HepG2 (cell line): ENCODE data around the gene CNTFR. TPM values are rescaled to one million over a fixed set of nuclear protein-coding genes. Genes with fewer than 3 reads are reported as not detected.

Experiments
- FOSL2 ChIP-seq: sonication (generic); formaldehyde crosslinking; IDR thresholded peaks from 2 replicates; pipeline ENCODE4 v1.4.0; 2020; ENCODE audit warnings: missing genetic modification reagents
- MED1 ChIP-seq: sonication (generic); formaldehyde crosslinking; IDR thresholded peaks from 2 replicates; pipeline ENCODE4 v1.4.0; 2020; ENCODE audit warnings: missing genetic modification reagents
- NBN ChIP-seq: fragments of 450-650 bp; conservative IDR thresholded peaks from 2 replicates; pipeline ENCODE4 v1.6.1; 2017
- SALL1 ChIP-seq: sonication (generic); formaldehyde crosslinking; IDR thresholded peaks from 2 replicates; pipeline ENCODE4 v1.8.0; 2022; ENCODE audit warnings: mild to moderate bottlenecking, missing genetic modification reagents
- SETDB1 ChIP-seq: sonication (generic); formaldehyde crosslinking; IDR thresholded peaks from 2 replicates; pipeline ENCODE4 v1.5.1; 2020; ENCODE audit warnings: missing genetic modification reagents, mild to moderate bottlenecking, borderline replicate concordance
- U2AF1 ChIP-seq: fragments of 200-400 bp; formaldehyde crosslinking; optimal IDR thresholded peaks from 2 replicates; pipeline ENCODE3; 2017; ENCODE audit warnings: mild to moderate bottlenecking, low read depth, low read length
- ZNF296 ChIP-seq: sonication (generic); formaldehyde crosslinking; conservative IDR thresholded peaks from 2 replicates; pipeline ENCODE4 v1.5.0; 2020; ENCODE audit warnings: mild to moderate bottlenecking, missing genetic modification reagents
- ZNF652 ChIP-seq: IDR thresholded peaks from 2 replicates; pipeline ENCODE4 v1.6.1; 2016; ENCODE audit warnings: low read depth, borderline replicate concordance
- ZNF878 ChIP-seq: sonication (generic); formaldehyde crosslinking; IDR thresholded peaks from 2 replicates; pipeline ENCODE4 v1.8.1; 2023; ENCODE audit warnings: mild to moderate bottlenecking, missing genetic modification reagents, moderate library complexity
- ZNF891 ChIP-seq: sonication (generic); formaldehyde crosslinking; IDR thresholded peaks from 2 replicates; pipeline ENCODE4 v1.5.0; 2020; ENCODE audit warnings: mild to moderate bottlenecking, missing genetic modification reagents
- polyA plus RNA-seq, 8 experiments: library from polyadenylated mRNA; depleted of rRNA in 3 of 8; stranded (reverse) in 7 of 8; unstranded in 1 of 8; fragments of >200 nt; fragmentation: Illumina TruSeq in 4 of 8; extraction: Trizol in 4 of 8; gene quantifications; 2 replicates each; pipeline versions ENCODE4 v1.2.1 to v1.2.3, GENCODE V29; 2011 to 2016; ENCODE audit warnings: low read depth in 4 of 8, missing spikeins in 1 of 8, mixed read lengths in 1 of 8; ENCODE audit not compliant: insufficient read depth in 1 of 8
- total RNA-seq, 5 experiments: library from RNA; depleted of rRNA; stranded (reverse); fragments of >200 nt; fragmentation: Illumina TruSeq; extraction: Trizol; gene quantifications; 2 replicates each; pipeline ENCODE4 v1.2.3, GENCODE V29; 2016; ENCODE audit warnings: low read depth in 1 of 5
- TF ChIP-seq, protein P1 (sequence below): sonication (generic); formaldehyde crosslinking; IDR thresholded peaks from 2 replicates; pipeline ENCODE4 v1.5.1; 2020; ENCODE audit warnings: mild to moderate bottlenecking, missing genetic modification reagents, borderline replicate concordance
- TF ChIP-seq, protein P2 (sequence below): sonication (generic); formaldehyde crosslinking; IDR thresholded peaks from 2 replicates; pipeline ENCODE4 v1.4.0; 2020; ENCODE audit warnings: missing genetic modification reagents
- TF ChIP-seq, protein P3 (sequence below): sonication (generic); formaldehyde crosslinking; IDR thresholded peaks from 2 replicates; pipeline ENCODE4 v1.8.0; 2022; ENCODE audit warnings: missing genetic modification reagents, mild to moderate bottlenecking, borderline replicate concordance
- TF ChIP-seq, protein P4 (sequence below): sonication (generic); formaldehyde crosslinking; IDR thresholded peaks from 2 replicates; pipeline ENCODE4 v1.5.1; 2020; ENCODE audit warnings: missing genetic modification reagents, mild to moderate bottlenecking, borderline replicate concordance

CNTFR gene
- total and polyA plus RNA-seq, 2 of the 13 experiments (the other 11 are each of a cell fraction or from before 2014, with no cell fraction given), result not detected

DNA sequence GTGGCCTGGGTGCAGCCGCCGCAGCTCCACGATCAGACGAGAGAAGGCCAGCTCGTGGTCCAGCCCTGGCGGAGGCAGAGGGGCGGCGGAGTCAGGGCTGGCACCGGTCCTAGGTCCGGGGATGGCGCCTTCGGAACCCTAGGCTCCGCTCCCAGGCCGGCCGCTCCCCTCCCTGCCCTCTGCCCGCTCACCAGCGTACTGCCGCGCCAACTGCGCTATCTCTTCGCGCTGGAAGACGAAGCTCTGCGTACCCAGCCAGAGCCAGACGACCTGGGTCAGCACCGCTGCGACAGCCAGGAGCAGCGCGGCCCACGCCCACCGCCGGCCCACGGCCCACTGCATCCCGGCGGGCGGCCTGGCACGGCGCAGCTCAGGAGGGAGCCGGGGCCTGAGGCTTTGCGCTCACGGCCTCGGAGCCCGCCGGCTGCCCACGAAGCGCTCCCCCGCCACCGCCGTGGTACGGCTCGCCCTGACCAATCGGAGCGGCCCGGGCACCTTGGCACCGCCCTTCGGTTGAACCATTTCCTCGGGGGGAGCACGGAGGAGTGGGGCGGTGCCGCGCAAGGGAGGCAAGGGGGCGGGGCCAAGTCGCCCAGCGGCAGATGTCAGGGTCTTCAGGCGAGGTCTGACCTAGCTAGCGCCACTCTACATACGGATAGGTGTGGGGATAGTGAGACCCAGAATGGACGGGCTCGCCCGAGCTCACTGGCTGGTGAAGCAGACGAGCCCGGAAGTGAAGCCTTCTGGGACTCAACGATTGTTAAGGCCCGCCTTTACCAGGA is 48.0 kb upstream of the CNTFR start, which contains the start of gene SIGMAR1 (continued):
- TF ChIP-seq, protein P1, sequence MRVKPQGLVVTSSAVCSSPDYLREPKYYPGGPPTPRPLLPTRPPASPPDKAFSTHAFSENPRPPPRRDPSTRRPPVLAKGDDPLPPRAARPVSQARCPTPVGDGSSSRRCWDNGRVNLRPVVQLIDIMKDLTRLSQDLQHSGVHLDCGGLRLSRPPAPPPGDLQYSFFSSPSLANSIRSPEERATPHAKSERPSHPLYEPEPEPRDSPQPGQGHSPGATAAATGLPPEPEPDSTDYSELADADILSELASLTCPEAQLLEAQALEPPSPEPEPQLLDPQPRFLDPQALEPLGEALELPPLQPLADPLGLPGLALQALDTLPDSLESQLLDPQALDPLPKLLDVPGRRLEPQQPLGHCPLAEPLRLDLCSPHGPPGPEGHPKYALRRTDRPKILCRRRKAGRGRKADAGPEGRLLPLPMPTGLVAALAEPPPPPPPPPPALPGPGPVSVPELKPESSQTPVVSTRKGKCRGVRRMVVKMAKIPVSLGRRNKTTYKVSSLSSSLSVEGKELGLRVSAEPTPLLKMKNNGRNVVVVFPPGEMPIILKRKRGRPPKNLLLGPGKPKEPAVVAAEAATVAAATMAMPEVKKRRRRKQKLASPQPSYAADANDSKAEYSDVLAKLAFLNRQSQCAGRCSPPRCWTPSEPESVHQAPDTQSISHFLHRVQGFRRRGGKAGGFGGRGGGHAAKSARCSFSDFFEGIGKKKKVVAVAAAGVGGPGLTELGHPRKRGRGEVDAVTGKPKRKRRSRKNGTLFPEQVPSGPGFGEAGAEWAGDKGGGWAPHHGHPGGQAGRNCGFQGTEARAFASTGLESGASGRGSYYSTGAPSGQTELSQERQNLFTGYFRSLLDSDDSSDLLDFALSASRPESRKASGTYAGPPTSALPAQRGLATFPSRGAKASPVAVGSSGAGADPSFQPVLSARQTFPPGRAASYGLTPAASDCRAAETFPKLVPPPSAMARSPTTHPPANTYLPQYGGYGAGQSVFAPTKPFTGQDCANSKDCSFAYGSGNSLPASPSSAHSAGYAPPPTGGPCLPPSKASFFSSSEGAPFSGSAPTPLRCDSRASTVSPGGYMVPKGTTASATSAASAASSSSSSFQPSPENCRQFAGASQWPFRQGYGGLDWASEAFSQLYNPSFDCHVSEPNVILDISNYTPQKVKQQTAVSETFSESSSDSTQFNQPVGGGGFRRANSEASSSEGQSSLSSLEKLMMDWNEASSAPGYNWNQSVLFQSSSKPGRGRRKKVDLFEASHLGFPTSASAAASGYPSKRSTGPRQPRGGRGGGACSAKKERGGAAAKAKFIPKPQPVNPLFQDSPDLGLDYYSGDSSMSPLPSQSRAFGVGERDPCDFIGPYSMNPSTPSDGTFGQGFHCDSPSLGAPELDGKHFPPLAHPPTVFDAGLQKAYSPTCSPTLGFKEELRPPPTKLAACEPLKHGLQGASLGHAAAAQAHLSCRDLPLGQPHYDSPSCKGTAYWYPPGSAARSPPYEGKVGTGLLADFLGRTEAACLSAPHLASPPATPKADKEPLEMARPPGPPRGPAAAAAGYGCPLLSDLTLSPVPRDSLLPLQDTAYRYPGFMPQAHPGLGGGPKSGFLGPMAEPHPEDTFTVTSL (CRISPR knock-in tag), result 0 out of 2 replicates have a peak, but pooled peaks have one; percentile 17
- TF ChIP-seq ZNF296 (CRISPR knock-in tag) (no peak), MED1 (CRISPR knock-in tag) (peak; percentile 45; the same call in 1 of the 2 replicates), SETDB1 (CRISPR knock-in tag) (no peak), NBN (no peak), ZNF652 (CRISPR knock-in tag) (no peak), SALL1 (CRISPR knock-in tag) (peak; percentile 65), ZNF878 (CRISPR knock-in tag) (no peak), U2AF1 (no peak), ZNF891 (CRISPR knock-in tag) (peak; percentile 73), FOSL2 (CRISPR knock-in tag) (peak; percentile 15)
- TF ChIP-seq, protein P2, sequence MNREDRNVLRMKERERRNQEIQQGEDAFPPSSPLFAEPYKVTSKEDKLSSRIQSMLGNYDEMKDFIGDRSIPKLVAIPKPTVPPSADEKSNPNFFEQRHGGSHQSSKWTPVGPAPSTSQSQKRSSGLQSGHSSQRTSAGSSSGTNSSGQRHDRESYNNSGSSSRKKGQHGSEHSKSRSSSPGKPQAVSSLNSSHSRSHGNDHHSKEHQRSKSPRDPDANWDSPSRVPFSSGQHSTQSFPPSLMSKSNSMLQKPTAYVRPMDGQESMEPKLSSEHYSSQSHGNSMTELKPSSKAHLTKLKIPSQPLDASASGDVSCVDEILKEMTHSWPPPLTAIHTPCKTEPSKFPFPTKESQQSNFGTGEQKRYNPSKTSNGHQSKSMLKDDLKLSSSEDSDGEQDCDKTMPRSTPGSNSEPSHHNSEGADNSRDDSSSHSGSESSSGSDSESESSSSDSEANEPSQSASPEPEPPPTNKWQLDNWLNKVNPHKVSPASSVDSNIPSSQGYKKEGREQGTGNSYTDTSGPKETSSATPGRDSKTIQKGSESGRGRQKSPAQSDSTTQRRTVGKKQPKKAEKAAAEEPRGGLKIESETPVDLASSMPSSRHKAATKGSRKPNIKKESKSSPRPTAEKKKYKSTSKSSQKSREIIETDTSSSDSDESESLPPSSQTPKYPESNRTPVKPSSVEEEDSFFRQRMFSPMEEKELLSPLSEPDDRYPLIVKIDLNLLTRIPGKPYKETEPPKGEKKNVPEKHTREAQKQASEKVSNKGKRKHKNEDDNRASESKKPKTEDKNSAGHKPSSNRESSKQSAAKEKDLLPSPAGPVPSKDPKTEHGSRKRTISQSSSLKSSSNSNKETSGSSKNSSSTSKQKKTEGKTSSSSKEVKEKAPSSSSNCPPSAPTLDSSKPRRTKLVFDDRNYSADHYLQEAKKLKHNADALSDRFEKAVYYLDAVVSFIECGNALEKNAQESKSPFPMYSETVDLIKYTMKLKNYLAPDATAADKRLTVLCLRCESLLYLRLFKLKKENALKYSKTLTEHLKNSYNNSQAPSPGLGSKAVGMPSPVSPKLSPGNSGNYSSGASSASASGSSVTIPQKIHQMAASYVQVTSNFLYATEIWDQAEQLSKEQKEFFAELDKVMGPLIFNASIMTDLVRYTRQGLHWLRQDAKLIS (CRISPR knock-in tag), result no peak
- TF ChIP-seq, protein P3, sequence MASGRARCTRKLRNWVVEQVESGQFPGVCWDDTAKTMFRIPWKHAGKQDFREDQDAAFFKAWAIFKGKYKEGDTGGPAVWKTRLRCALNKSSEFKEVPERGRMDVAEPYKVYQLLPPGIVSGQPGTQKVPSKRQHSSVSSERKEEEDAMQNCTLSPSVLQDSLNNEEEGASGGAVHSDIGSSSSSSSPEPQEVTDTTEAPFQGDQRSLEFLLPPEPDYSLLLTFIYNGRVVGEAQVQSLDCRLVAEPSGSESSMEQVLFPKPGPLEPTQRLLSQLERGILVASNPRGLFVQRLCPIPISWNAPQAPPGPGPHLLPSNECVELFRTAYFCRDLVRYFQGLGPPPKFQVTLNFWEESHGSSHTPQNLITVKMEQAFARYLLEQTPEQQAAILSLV, result peak; percentile 90; the same call in 1 of the 2 replicates
- TF ChIP-seq, protein P4, sequence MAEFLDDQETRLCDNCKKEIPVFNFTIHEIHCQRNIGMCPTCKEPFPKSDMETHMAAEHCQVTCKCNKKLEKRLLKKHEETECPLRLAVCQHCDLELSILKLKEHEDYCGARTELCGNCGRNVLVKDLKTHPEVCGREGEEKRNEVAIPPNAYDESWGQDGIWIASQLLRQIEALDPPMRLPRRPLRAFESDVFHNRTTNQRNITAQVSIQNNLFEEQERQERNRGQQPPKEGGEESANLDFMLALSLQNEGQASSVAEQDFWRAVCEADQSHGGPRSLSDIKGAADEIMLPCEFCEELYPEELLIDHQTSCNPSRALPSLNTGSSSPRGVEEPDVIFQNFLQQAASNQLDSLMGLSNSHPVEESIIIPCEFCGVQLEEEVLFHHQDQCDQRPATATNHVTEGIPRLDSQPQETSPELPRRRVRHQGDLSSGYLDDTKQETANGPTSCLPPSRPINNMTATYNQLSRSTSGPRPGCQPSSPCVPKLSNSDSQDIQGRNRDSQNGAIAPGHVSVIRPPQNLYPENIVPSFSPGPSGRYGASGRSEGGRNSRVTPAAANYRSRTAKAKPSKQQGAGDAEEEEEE (CRISPR knock-in tag), result no peak
